ENCODE measurements around the gene BEND7. TPM values are rescaled to one million over a fixed set of nuclear protein-coding genes. Genes with fewer than 3 reads are reported as not detected.
"Not testable (repeated sequence)": the region's sequence is repeated elsewhere in the genome, so short reads cannot be mapped to it uniquely, and the experiment has no call there.

The BEND7 gene, protein sequence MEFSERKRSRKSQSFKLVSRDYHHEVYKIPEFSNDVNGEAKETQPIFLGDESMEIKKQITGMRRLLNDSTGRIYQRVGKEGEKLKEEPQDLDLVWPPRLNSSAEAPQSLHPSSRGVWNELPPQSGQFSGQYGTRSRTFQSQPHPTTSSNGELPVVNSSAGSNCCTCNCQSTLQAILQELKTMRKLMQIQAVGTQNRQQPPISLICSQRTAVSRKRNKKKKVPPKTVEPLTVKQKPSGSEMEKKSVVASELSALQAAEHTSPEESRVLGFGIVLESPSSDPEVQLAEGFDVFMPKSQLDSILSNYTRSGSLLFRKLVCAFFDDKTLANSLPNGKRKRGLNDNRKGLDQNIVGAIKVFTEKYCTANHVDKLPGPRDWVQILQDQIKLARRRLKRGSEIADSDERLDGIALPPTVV
- total RNA-seq = under 1 TPM in 1 of 2 donors, not detected in 1; 0.99 TPM

- Mint-ChIP-seq H3K4me3 (peak within 1 kb of the TSS; percentile 73 to 76), H3K27ac (no peak within 1 kb of the TSS), H3K36me3 (ENCODE audit: insufficient read depth in 2 of 2) (no peaks in the 10 kb centered on the region), H3K27me3 (ENCODE audit: low read depth) (peaks cover 56% of the 10 kb centered on the region), H3K9me3 (no peaks in the 10 kb centered on the region), H3K4me1 (ENCODE audit: low read depth) (peaks cover 6% of the 10 kb centered on the region)
- DNase-seq (peak; percentile 30 to 45), ATAC-seq (replicated peaks in 1 of 2) (peak; percentile 69 to 84)
These were observed at the start of gene BEND7 for GRCh38 chr10:13528875-13529713. Gene BEND7, minus strand, starts transcription at chr10:13529014. Its CDS starts 481 bp downstream, at chr10:13528533.

DNA sequence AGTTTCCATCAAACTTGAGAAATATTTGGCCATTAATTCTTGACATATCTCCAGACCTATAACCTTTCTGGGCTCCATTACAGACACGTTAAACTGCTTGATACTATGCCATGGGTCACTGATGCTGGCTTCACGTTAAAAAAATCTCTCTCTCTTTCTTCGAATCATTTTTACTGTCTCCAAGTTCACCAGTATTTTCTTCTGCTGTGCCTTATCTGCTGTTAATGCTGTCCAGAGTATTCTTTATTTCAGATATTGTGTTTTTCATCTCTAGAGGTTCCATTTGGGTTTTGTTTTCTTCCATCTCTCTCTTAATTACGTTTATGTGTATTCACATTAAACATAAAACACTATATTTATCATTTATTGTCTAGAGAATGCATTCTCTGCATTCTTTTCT lies 45.1 kb upstream of the BEND7 start:
- DNase-seq = no peak
- H3K9me3 Mint-ChIP-seq = peaks cover 0 to 4% of the 10 kb centered on the region in 2 donors
- H3K36me3 Mint-ChIP-seq (ENCODE audit: insufficient read depth in 2 of 2) = peaks cover 2% of the 10 kb centered on the region in 2 donors
- no peaks in the 10 kb centered on the region for H3K4me1 Mint-ChIP-seq (ENCODE audit: low read depth)
- ATAC-seq (replicated peaks in 1 of 2) = no peak
- no peak overlapping the region for H3K4me3 Mint-ChIP-seq
- no peak overlapping the region for H3K27ac Mint-ChIP-seq
- H3K27me3 Mint-ChIP-seq (ENCODE audit: low read depth) = peaks cover 8% of the 10 kb centered on the region

- Mint-ChIP-seq H3K36me3 (ENCODE audit: insufficient read depth in 2 of 2) (peaks cover 2% of the 10 kb centered on the region in 2 donors), H3K4me3 (no peak overlapping the region), H3K27me3 (ENCODE audit: low read depth) (no peaks in the 10 kb centered on the region), H3K9me3 (peaks cover 1 to 4% of the 10 kb centered on the region in 2 donors), H3K4me1 (ENCODE audit: low read depth) (no peaks in the 10 kb centered on the region), H3K27ac (no peak overlapping the region)
- ATAC-seq (replicated peaks in 1 of 2) (no peak), DNase-seq (no peak)
These were observed 42.7 kb upstream of the BEND7 start for GRCh38 chr10:13571541-13571940.

- H3K27ac Mint-ChIP-seq = no peak overlapping the region
- H3K27me3 Mint-ChIP-seq (ENCODE audit: low read depth) = peaks cover 11% of the 10 kb centered on the region
- no peaks in the 10 kb centered on the region for H3K4me1 Mint-ChIP-seq (ENCODE audit: low read depth)
- ATAC-seq (replicated peaks in 1 of 2) (no peak), DNase-seq (no peak)
- no peak overlapping the region for H3K4me3 Mint-ChIP-seq
- H3K9me3 Mint-ChIP-seq = peaks cover 0 to 3% of the 10 kb centered on the region in 2 donors
- peaks cover 0 to 2% of the 10 kb centered on the region in 2 donors for H3K36me3 Mint-ChIP-seq (ENCODE audit: insufficient read depth in 2 of 2)
These were observed 38.2 kb upstream of the BEND7 start for GRCh38 chr10:13567030-13567429.

- Mint-ChIP-seq H3K4me3 (no peak overlapping the region), H3K9me3 (peaks cover 0 to 3% of the 10 kb centered on the region in 2 donors), H3K4me1 (ENCODE audit: low read depth) (no peaks in the 10 kb centered on the region), H3K36me3 (ENCODE audit: insufficient read depth in 2 of 2) (peaks cover 0 to 2% of the 10 kb centered on the region in 2 donors), H3K27me3 (ENCODE audit: low read depth) (peaks cover 17% of the 10 kb centered on the region), H3K27ac (no peak overlapping the region)
- DNase-seq = no peak
- no peak for ATAC-seq (replicated peaks in 1 of 2)
These were observed 35.8 kb upstream of the BEND7 start for GRCh38 chr10:13564576-13564975.

- Mint-ChIP-seq H3K27ac (no peak overlapping the region), H3K4me1 (ENCODE audit: low read depth) (no peaks in the 10 kb centered on the region), H3K36me3 (ENCODE audit: insufficient read depth in 2 of 2) (peaks cover 0 to 2% of the 10 kb centered on the region in 2 donors), H3K4me3 (no peak overlapping the region), H3K9me3 (peaks cover 1 to 3% of the 10 kb centered on the region in 2 donors), H3K27me3 (ENCODE audit: low read depth) (peaks cover 17% of the 10 kb centered on the region)
- ATAC-seq (replicated peaks in 1 of 2) (no peak), DNase-seq (no peak)
These were observed 34.9 kb upstream of the BEND7 start for GRCh38 chr10:13563481-13564445.

GRCh38 chr10:13560597-13560996 lies 31.8 kb upstream of the BEND7 start:
- ATAC-seq (replicated peaks in 1 of 2) (no peak), DNase-seq (no peak)
- Mint-ChIP-seq H3K36me3 (ENCODE audit: insufficient read depth in 2 of 2) (peaks cover 0 to 2% of the 10 kb centered on the region in 2 donors), H3K4me1 (ENCODE audit: low read depth) (no peaks in the 10 kb centered on the region), H3K27me3 (ENCODE audit: low read depth) (peaks cover 22% of the 10 kb centered on the region), H3K9me3 (peaks cover 1 to 2% of the 10 kb centered on the region in 2 donors), H3K4me3 (no peak overlapping the region), H3K27ac (no peak overlapping the region)

DNA sequence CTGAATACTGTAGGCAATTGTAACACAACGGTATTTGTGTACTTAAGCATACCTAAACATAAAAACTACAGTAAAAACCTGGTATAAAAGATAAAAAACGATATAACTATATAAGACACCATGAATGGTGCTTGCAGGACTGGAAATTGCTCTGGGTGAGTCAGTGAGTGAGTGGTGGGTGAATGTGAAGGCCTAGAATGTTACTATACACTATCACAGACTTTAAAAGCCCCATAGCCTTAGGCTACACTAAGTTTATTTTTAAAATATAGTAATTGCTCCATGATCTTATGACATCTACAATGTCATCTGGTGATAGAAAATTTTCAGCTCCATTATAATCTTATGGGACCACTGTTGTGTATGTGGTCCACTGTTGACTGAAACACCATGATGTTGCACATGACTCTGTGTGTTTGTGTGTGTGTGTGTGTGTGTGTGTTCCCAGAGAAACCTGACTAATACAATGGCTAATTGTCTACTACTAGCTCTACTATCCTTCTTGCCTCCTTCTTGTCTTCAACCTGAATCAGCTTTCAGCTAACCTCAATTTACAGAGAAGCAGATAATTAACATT lies 30.4 kb upstream of the BEND7 start:
- no peak overlapping the region for H3K27ac Mint-ChIP-seq
- H3K4me1 Mint-ChIP-seq (ENCODE audit: low read depth) = no peaks in the 10 kb centered on the region
- no peak overlapping the region for H3K4me3 Mint-ChIP-seq
- peaks cover 0 to 1% of the 10 kb centered on the region in 2 donors for H3K9me3 Mint-ChIP-seq
- ATAC-seq (replicated peaks in 1 of 2) (no peak), DNase-seq (no peak)
- peaks cover 0 to 2% of the 10 kb centered on the region in 2 donors for H3K36me3 Mint-ChIP-seq (ENCODE audit: insufficient read depth in 2 of 2)
- peaks cover 17% of the 10 kb centered on the region for H3K27me3 Mint-ChIP-seq (ENCODE audit: low read depth)

DNA sequence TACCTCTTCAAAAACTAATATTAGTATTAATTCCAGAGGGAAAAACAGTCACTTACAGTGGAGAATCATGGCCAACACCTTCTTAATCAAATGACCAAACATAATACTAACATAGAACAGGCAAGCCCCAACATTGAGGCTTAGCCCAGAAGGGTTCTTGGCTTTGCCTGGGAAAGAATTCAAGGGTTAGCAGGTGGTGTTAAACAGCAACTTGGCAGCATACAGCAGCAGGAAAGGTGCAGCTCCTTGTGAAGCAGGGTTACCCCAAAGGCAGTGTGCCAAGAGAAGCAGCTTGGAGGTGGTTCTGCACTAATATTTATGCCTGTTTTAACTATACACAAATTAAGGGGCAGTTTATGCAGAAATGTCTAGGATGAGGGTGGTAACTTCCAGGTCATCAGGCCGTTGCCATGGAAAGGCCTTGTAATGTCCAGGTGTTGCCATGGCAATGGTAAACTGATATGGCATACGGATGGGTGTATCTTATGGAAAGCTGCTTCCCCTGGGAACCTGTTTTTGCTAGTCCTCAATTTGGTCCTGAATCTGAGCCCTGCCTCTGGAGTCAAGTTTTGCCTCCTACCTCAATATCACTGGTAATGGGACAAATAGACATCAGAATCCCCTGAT lies 27.2 kb upstream of the BEND7 start:
- DNase-seq (no peak), ATAC-seq (replicated peaks in 1 of 2) (no peak)
- Mint-ChIP-seq H3K4me3 (no peak overlapping the region), H3K4me1 (ENCODE audit: low read depth) (no peaks in the 10 kb centered on the region), H3K27me3 (ENCODE audit: low read depth) (peaks cover 11% of the 10 kb centered on the region), H3K9me3 (peaks cover 0 to 1% of the 10 kb centered on the region in 2 donors), H3K27ac (no peak overlapping the region), H3K36me3 (ENCODE audit: insufficient read depth in 2 of 2) (no peaks in the 10 kb centered on the region)

GRCh38 chr10:13550802-13551201 lies 22.0 kb upstream of the BEND7 start:
- H3K4me3 Mint-ChIP-seq = no peak overlapping the region
- no peak for ATAC-seq (replicated peaks in 1 of 2)

DNA sequence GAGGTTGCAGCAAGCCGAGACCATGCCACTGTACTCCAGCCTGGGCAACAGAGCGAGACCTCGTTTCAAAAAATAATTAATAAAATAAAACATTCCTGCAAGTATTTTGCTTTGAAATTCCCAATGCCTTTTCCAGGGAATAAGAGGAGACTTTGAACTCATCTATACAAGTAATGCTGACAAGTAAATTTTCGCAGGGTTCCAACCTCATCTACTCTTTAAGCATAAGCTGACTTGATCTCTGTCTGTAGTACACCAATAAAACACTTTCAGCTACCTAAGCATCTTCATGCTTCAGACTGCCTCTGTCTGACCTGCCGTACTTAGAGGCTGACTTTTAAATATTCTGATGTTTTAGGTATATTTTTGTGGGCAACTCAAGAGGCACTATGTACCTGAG lies 13.7 kb upstream of the BEND7 start:
- peaks cover 0 to 3% of the 10 kb centered on the region in 2 donors for H3K36me3 Mint-ChIP-seq (ENCODE audit: insufficient read depth in 2 of 2)
- no peak overlapping the region for H3K4me3 Mint-ChIP-seq
- ATAC-seq (replicated peaks in 1 of 2) (no peak), DNase-seq (no peak)
- no peak overlapping the region for H3K27ac Mint-ChIP-seq
- H3K9me3 Mint-ChIP-seq = peaks cover 0 to 2% of the 10 kb centered on the region in 2 donors
- peaks cover 46% of the 10 kb centered on the region for H3K27me3 Mint-ChIP-seq (ENCODE audit: low read depth)
- H3K4me1 Mint-ChIP-seq (ENCODE audit: low read depth) = no peaks in the 10 kb centered on the region

More at GRCh38 chr10:13550802-13551201, 22.0 kb upstream of the BEND7 start:
- Mint-ChIP-seq H3K4me1 (ENCODE audit: low read depth) (no peaks in the 10 kb centered on the region), H3K27ac (no peak overlapping the region), H3K36me3 (ENCODE audit: insufficient read depth in 2 of 2) (peaks cover 7 to 10% of the 10 kb centered on the region in 2 donors), H3K27me3 (ENCODE audit: low read depth) (peaks cover 14% of the 10 kb centered on the region), H3K9me3 (peaks cover 7 to 10% of the 10 kb centered on the region in 2 donors)
- no peak for DNase-seq

DNA sequence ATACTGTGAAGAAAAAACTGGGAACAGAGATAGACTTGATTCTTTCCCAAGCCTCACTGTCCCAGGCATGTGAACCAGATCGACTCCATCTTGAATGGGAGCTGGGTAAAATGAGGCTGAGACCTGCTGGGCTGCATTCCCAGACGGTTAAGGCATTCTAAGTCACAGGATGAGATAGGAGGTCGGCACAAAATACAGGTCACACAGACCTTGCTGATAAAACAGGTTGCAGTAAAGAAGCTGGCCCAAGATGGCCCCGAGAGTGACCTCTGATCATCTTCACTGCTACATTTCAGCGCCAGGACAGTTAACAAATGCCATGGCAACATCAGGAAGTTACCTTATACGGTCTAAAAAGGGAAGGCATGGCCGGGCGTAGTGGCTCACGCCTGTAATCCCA lies 9.2 kb upstream of the BEND7 start:
- not testable (repeated sequence) for H3K36me3 Mint-ChIP-seq (ENCODE audit: insufficient read depth in 2 of 2); H3K4me1 Mint-ChIP-seq (ENCODE audit: low read depth); H3K27ac Mint-ChIP-seq; H3K4me3 Mint-ChIP-seq; DNase-seq; ATAC-seq (replicated peaks in 1 of 2); H3K9me3 Mint-ChIP-seq
- peaks cover 44% of the 10 kb centered on the region for H3K27me3 Mint-ChIP-seq (ENCODE audit: low read depth)

All from activated T-cell treated with anti-CD3 and anti-CD28 coated beads, Interleukin-2, amount 50 U/mL, for 72 hours (primary cell).